GM18519 (cell line): Measurements from ENCODE around the gene MYO18B.

Experiments
- ATAC-seq: cut with Tn5 transposase; IDR thresholded peaks from one replicate; pipeline ENCODE4 v1.9.1; 2021; ENCODE audit warnings: mild to moderate bottlenecking, moderate library complexity; ENCODE audit not compliant: unreplicated experiment, low FRiP score

The MYO18B gene

GRCh38 chr22:25747245-25747944 is 5.4 kb downstream of the MYO18B start:
- ATAC-seq = no peak

- ATAC-seq = no peak
These were observed 6.2 kb downstream of the MYO18B start for GRCh38 chr22:25748140-25748539.

DNA sequence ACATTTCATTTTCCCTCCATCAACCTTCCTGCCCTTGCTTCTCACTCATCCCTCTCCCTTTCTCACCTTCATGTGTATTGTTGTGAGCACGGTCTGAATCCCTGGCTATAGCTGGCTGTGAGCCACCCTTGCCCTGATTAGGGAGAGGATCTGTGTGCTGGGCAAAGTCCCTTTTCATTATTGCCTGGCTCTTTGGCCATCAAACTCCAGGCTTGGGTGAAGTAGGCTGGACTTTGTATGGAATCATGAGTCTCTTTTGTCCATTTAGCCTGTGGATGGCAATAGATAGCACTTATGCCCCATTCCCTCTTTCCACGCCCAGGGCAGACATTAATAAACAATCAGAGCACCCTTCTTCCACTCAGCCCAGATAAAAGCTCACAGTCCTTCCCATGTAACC is 6.7 kb downstream of the MYO18B start:
- ATAC-seq = no peak

- ATAC-seq = no peak
These were observed 7.6 kb downstream of the MYO18B start for GRCh38 chr22:25749420-25750169.

- ATAC-seq = no peak
These were observed 8.7 kb downstream of the MYO18B start for GRCh38 chr22:25750569-25751173.

DNA sequence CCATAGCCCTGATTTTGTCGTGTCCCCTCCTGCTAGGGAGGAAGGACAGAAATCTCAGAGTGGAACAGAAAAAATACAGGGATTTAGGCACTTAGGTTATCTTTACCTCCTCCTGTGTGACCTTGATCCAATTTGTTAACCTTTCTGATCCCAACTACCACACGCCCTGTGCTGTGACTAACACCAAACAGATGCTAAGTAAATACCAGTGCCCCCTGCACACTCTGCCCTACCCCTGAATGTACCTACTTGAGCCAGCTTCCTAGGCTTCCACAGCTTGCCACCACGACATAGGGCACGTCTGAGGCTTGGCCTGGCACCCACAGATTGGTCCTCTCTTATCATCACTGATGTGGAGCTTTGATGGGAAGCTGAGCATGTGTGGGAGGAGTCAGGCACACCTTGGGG is 9.2 kb downstream of the MYO18B start:
- no peak for ATAC-seq

GRCh38 chr22:25752615-25753214 is 10.7 kb downstream of the MYO18B start:
- ATAC-seq = no peak

GRCh38 chr22:25753252-25753651 is 11.3 kb downstream of the MYO18B start:
- ATAC-seq = no peak

- ATAC-seq = no peak
These were observed 12.7 kb downstream of the MYO18B start for GRCh38 chr22:25754527-25755202.

DNA sequence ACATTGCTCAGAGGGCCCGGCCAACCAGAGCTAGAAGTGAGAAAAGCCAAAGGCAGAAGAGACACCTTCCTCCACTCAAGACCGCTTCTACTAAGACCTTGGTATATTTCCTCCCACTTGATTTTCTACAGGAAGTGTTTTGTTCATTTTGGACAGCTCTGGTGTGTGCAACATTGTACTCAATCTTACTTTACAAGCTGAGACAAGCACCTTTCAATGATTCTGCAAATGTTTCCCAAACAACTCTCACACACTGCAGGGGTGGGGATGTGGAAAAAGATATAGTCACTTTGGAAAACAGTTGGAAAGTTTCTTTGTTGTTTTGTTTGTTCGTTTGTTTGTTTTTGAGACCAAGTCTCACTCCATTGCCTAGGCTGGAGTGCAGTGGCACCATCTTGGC is 15.7 kb downstream of the MYO18B start:
- ATAC-seq = no peak

GRCh38 chr22:25758316-25758715 is 16.3 kb downstream of the MYO18B start:
- no peak for ATAC-seq

- no peak for ATAC-seq
These were observed 17.8 kb downstream of the MYO18B start for GRCh38 chr22:25759825-25760231.

DNA sequence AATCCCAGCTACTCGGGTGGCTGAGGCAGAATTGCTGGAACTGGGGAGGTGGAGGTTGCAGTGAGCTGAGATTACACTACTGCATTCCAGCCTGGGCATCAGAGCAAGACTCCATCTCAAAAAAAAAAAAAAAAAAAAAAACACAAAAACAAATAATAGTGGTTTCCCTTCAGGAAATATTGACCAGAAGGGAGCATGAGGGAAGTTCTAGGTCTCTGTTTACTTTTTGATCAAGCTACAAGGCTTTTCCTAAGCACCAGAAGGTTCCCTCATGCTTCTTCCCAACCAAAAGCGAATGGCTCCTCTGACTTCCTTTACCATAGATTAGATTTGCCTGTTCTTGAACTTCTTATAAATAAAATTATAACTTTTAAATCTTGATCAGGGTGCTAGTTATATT is 18.3 kb downstream of the MYO18B start:
- no peak for ATAC-seq

DNA sequence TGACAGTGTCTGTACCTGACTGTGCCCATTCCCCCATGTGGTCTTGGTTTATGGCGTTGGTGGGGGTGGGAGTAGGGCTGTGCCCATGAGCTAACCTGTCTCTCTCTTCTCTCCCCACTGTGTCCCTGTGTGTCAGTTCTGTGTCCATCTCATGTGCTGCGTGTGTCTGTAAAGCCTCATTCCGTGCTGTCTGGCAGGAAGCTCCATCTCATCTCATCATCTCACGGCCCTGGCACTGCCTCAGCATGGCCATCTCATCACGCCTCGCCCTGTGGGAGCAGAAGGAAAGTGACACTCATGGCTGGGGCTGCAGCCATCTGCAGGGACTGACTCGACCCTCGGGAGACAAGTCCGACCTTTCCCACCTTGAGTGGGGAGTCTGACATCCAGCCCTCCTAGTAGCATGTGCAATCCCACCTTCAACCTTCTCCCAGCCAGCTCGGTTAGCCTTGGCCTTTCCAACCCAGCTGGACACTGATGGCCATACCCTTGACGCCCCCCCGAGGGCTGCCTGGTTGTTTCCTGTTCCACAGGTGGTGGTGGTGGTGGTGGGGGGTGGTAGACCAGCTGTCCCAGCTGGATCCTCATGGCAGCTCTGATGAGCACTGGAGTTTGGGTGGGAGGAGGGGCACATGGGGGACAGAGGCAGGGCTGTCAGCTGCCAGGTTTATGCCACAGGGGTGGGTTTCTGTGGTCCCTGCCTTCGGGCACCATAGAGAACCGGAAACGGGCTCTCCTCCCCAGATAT is 19.0 kb downstream of the MYO18B start:
- ATAC-seq = no peak

GRCh38 chr22:25762147-25762546 is 20.2 kb downstream of the MYO18B start:
- ATAC-seq = no peak

DNA sequence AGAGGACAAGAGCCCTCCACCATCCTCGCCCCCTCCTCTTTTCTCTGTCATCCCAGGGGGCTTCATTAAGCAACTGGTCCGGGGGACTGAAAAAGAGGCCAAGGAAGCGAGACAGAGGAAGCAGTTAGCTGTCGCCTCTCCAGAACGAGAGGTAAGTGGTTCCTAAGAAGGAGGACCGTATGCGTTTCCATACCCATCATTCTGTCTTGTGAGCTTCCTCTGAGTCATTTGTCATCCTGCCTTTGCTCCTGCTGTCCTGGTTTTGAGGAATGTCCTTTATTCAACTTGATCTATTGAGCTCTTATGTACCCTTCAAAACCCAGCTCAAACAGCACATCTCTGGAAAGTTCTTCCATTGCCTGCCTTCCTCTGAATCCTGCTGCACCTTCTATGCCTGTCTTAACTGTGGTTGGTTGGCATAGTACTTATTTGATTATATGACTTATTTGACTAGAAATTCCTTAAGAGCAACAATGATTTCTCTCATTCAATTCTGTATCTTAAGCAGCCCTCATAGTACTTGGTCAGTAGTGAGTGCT is 21.3 kb downstream of the MYO18B start:
- no peak for ATAC-seq

- no peak for ATAC-seq
These were observed 22.5 kb downstream of the MYO18B start for GRCh38 chr22:25764270-25765015.

GRCh38 chr22:25765016-25765367 is 23.0 kb downstream of the MYO18B start:
- ATAC-seq = no peak

DNA sequence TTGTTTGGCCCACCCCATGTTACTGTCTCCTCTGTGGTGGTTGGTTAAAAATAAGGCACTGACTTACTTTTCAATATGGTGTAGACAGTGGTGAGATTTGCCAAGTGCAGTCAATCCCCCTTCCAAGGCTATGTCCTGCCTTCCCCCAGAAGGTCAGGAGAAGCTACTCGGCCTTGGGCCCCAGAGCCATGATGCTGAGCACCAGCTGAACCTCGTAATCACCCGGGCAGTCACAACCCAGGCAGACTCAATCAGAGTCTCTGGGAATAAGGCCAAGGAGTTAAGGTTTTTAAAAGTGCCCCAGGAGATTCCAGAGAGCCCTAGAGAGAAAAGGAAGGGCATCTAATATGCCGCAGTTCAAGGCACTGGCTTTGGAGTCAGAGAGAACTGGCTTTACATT is 23.8 kb downstream of the MYO18B start:
- no peak for ATAC-seq
